CD4-positive, alpha-beta T cell (primary cell): Measurements from ENCODE around the gene MSI2. TPM values are rescaled to one million over a fixed set of nuclear protein-coding genes. Genes with fewer than 3 reads are reported as not detected.

Experiments
- ATAC-seq: fragments of 200-7000 bp; cut with Tn5 transposase; one replicate; pipeline ENCODE4 v1.10.0; 2022; ENCODE audit warnings: mild to moderate bottlenecking; ENCODE audit not compliant: poor library complexity
- CTCF ChIA-PET: fragments of 350-600 bp; sonication (Branson Sonifier 250); formaldehyde crosslinking; loops from one replicate; lab custom pipeline; 2021; ENCODE audit warnings: antibody characterized with exemption, inconsistent platforms; lab: Charles Lee
- POLR2A ChIA-PET: fragments of 350-600 bp; sonication (Branson Sonifier 250); formaldehyde crosslinking; loops from one replicate; lab custom pipeline; 2021; ENCODE audit warnings: antibody characterized with exemption, inconsistent platforms; lab: Charles Lee
- DNase-seq, 14 experiments: peaks; one replicate each; pipeline ENCODE4 v3.0.0-alpha.2; 2013 to 2020; ENCODE audit warnings: mixed read lengths in 2 of 14
- H3K27ac ChIP-seq, 2 donors: one replicate each; pipeline versions ENCODE4 v1.5.1 to v1.7.0; 2013; ENCODE audit warnings: low read length in 2 of 2, low read depth in 1 of 2, mild to moderate bottlenecking in 1 of 2
- H3K27me3 ChIP-seq, 2 experiments: 1 replicate in 1 of 2; 2 replicates in 1 of 2; pipeline versions ENCODE4 v1.6.1 to v1.7.0; 2013; ENCODE audit warnings: low read length in 2 of 2, control low read depth in 1 of 2, mild to moderate bottlenecking in 1 of 2, moderate library complexity in 1 of 2; ENCODE audit not compliant: insufficient read depth in 2 of 2, control insufficient read depth in 1 of 2
- H3K36me3 ChIP-seq: one replicate; pipeline ENCODE4 v1.6.1; 2013; ENCODE audit warnings: low read length, control low read depth; ENCODE audit not compliant: insufficient read depth
- H3K4me1 ChIP-seq: one replicate; pipeline ENCODE4 v1.6.1; 2013; ENCODE audit warnings: low read length, control low read depth; ENCODE audit not compliant: insufficient read depth
- H3K4me3 ChIP-seq: one replicate; pipeline ENCODE4 v1.5.1; 2013; ENCODE audit warnings: mild to moderate bottlenecking, low read length, moderate library complexity
- H3K9me3 ChIP-seq, 2 experiments: 1 replicate in 1 of 2; 2 replicates in 1 of 2; pipeline versions ENCODE4 v1.6.1 to v1.7.0; 2013; ENCODE audit warnings: low read length in 2 of 2, mild to moderate bottlenecking in 2 of 2, control low read depth in 1 of 2, moderate library complexity in 1 of 2; ENCODE audit not compliant: control insufficient read depth in 1 of 2, insufficient read depth in 1 of 2
- H3K27ac Mint-ChIP-seq: one replicate; pipeline ENCODE4 v1.8.0; 2020; ENCODE audit warnings: mixed read lengths
- H3K27me3 Mint-ChIP-seq: one replicate; pipeline ENCODE4 v1.8.0; 2021; ENCODE audit warnings: mixed read lengths
- H3K36me3 Mint-ChIP-seq: one replicate; pipeline ENCODE4 v1.8.0; 2021; ENCODE audit warnings: low read depth, mixed read lengths
- H3K4me1 Mint-ChIP-seq: one replicate; pipeline ENCODE4 v1.8.0; 2021; ENCODE audit warnings: low read depth, mixed read lengths
- H3K4me3 Mint-ChIP-seq: one replicate; pipeline ENCODE4 v1.8.0; 2020; ENCODE audit warnings: mild to moderate bottlenecking, mixed read lengths
- H3K9me3 Mint-ChIP-seq: one replicate; pipeline ENCODE4 v1.8.0; 2020; ENCODE audit warnings: mixed read lengths
- CTCF ChIP-seq: fragments of 200-600 bp; IDR thresholded peaks from one replicate; pipeline ENCODE4 v1.8.0; 2022; ENCODE audit warnings: antibody characterized with exemption, mild to moderate bottlenecking
- intact Hi-C, 2 experiments: fragments of 100-400 bp; cut with DNase I in 1 of 2; cut with micrococcal nuclease in 1 of 2; formaldehyde crosslinking; loops; one replicate each; pipeline versions ENCODE4 v1.15.1 to v1.9.0; 2023 to 2025; cut with DNase I, micrococcal nuclease
- total RNA-seq, 174 experiments: library from RNA in 2 of 174; stranded (reverse) in 2 of 174; gene quantifications; one replicate each; pipeline ENCODE4 v1.2.3 and lab custom pipeline; 2021 to 2026

The MSI2 gene
- total RNA-seq, 2 experiments from 2014 or later: 129 to 132 TPM

- H3K27ac ChIP-seq: no peak overlapping the region
- ChIA-PET CTCF (no interaction called here), POLR2A (no interaction called here)
- intact Hi-C loops: no loop called here
- H3K9me3 ChIP-seq: no peaks in the 10 kb centered on the region
- H3K4me3 ChIP-seq: no peak overlapping the region
- no peak for ATAC-seq
- H3K27ac Mint-ChIP-seq: no peak overlapping the region
- peaks cover 73% of the 10 kb centered on the region for H3K4me1 Mint-ChIP-seq
- no peak for DNase-seq
- H3K4me1 ChIP-seq: peaks cover 21% of the 10 kb centered on the region
- no peaks in the 10 kb centered on the region for H3K9me3 Mint-ChIP-seq
- no peak overlapping the region for H3K4me3 Mint-ChIP-seq
- no peaks in the 10 kb centered on the region for H3K27me3 ChIP-seq
- no peaks in the 10 kb centered on the region for H3K27me3 Mint-ChIP-seq
- H3K36me3 ChIP-seq: peaks cover 62% of the 10 kb centered on the region
- H3K36me3 Mint-ChIP-seq: peaks cover 92% of the 10 kb centered on the region
- TF ChIP-seq CTCF: no peak
Observed at GRCh38 chr17:57264250-57264649, 7.9 kb downstream of the MSI2 start.

GRCh38 chr17:57264776-57265175, 8.5 kb downstream of the MSI2 start:
- H3K27me3 Mint-ChIP-seq: no peaks in the 10 kb centered on the region
- peaks cover 16% of the 10 kb centered on the region for H3K4me1 ChIP-seq
- ChIA-PET CTCF (no interaction called here), POLR2A (no interaction called here)
- TF ChIP-seq CTCF: no peak
- H3K27me3 ChIP-seq: no peaks in the 10 kb centered on the region
- no peak overlapping the region for H3K27ac Mint-ChIP-seq
- H3K27ac ChIP-seq: no peak overlapping the region
- H3K36me3 ChIP-seq: peaks cover 67% of the 10 kb centered on the region
- DNase-seq (no peak), ATAC-seq (no peak)
- H3K36me3 Mint-ChIP-seq: peaks cover 92% of the 10 kb centered on the region
- H3K9me3 Mint-ChIP-seq: no peaks in the 10 kb centered on the region
- H3K4me1 Mint-ChIP-seq: peaks cover 73% of the 10 kb centered on the region
- H3K4me3 ChIP-seq: no peak overlapping the region
- H3K9me3 ChIP-seq: no peaks in the 10 kb centered on the region
- no peak overlapping the region for H3K4me3 Mint-ChIP-seq
- intact Hi-C loops: no loop called here

GRCh38 chr17:57266902-57267311, 10.6 kb downstream of the MSI2 start:
- H3K36me3 ChIP-seq: peaks cover 76% of the 10 kb centered on the region
- H3K27me3 Mint-ChIP-seq: no peaks in the 10 kb centered on the region
- peaks cover 92% of the 10 kb centered on the region for H3K36me3 Mint-ChIP-seq
- H3K9me3 ChIP-seq: no peaks in the 10 kb centered on the region
- peaks cover 17% of the 10 kb centered on the region for H3K4me1 ChIP-seq
- TF ChIP-seq CTCF: no peak
- no peaks in the 10 kb centered on the region for H3K27me3 ChIP-seq
- H3K27ac ChIP-seq: no peak overlapping the region
- no peak for DNase-seq
- intact Hi-C loops: no loop called here
- no peak overlapping the region for H3K4me3 Mint-ChIP-seq
- CTCF ChIA-PET: interaction anchor here (1.6 kb wide), 1 partner anchor 24 kb away, joined by 9 read pairs; no protein-coding TSS in a partner anchor
- POLR2A ChIA-PET: no interaction called here
- no peak overlapping the region for H3K4me3 ChIP-seq
- peaks cover 69% of the 10 kb centered on the region for H3K4me1 Mint-ChIP-seq
- H3K27ac Mint-ChIP-seq: no peak overlapping the region
- no peaks in the 10 kb centered on the region for H3K9me3 Mint-ChIP-seq
- ATAC-seq: no peak
